SK-N-SH (cell line): ENCODE data around the gene MSANTD3. TPM values are rescaled to one million over a fixed set of nuclear protein-coding genes. Genes with fewer than 3 reads are reported as not detected.

Experiments
- CTCF ChIA-PET: fragments of 300-600, 350-600 bp; formaldehyde crosslinking; extraction: SDS; loops from one replicate; lab custom pipeline; 2021; lab: Yijun Ruan, JAX
- POLR2A ChIA-PET: fragments of 350-600 bp; sonication (Branson Sonifier 250); formaldehyde crosslinking; extraction: SDS; loops from one replicate; lab custom pipeline; 2020; ENCODE audit warnings: antibody characterized with exemption, inconsistent platforms; lab: Yijun Ruan, JAX
- DNase-seq: peaks from one replicate; pipeline ENCODE4 v3.0.0; 2012
- H2AFZ ChIP-seq: fragments of 200-600 bp; sonication (generic); 2 replicates; pipeline ENCODE4 v1.8.1; 2016; ENCODE audit warnings: antibody characterized with exemption, mild to moderate bottlenecking, low read depth
- H3F3A ChIP-seq: fragments of 200-600 bp; sonication (generic); replicated peaks from 2 replicates; pipeline ENCODE3; 2016; ENCODE audit warnings: antibody characterized with exemption, mild to moderate bottlenecking; ENCODE audit not compliant: insufficient read depth
- H3K27ac ChIP-seq, 2 experiments: fragments of 200-500 bp in 1 of 2; fragments of 200-600 bp in 1 of 2; sonication (Bioruptor generic) in 1 of 2; sonication (generic), shearing (Covaris generic) in 1 of 2; 2 replicates each; pipeline versions ENCODE4 v1.5.1 to v1.6.1; 2014 to 2016; ENCODE audit warnings: low read depth in 2 of 2, inconsistent platforms in 1 of 2, low read length in 1 of 2, mild to moderate bottlenecking in 1 of 2, mixed read lengths in 1 of 2
- H3K27me3 ChIP-seq: fragments of 200-600 bp; sonication (generic), shearing (Covaris generic); 2 replicates; pipeline ENCODE4 v1.6.1; 2016; ENCODE audit warnings: mixed run types; ENCODE audit not compliant: insufficient read depth
- H3K36me3 ChIP-seq, 2 experiments: fragments of 200-500 bp in 1 of 2; fragments of 200-600 bp in 1 of 2; sonication (Bioruptor generic) in 1 of 2; sonication (generic) in 1 of 2; replicated peaks in 1 of 2; 2 replicates each; pipeline versions ENCODE3 to v1.5.1; 2014 to 2016; ENCODE audit warnings: low read length in 1 of 2, mild to moderate bottlenecking in 1 of 2; ENCODE audit not compliant: insufficient read depth in 2 of 2, control insufficient read depth in 1 of 2
- H3K4me1 ChIP-seq, 2 experiments: fragments of 200-500 bp in 1 of 2; fragments of 200-600 bp in 1 of 2; sonication (Bioruptor generic) in 1 of 2; sonication (generic), shearing (Covaris generic) in 1 of 2; 2 replicates each; pipeline versions ENCODE4 v1.5.1 to v1.6.1; 2014 to 2016; ENCODE audit warnings: low read depth in 1 of 2, low read length in 1 of 2, mixed run types in 1 of 2; ENCODE audit not compliant: insufficient read depth in 2 of 2, control insufficient read depth in 1 of 2
- H3K4me2 ChIP-seq: fragments of 200-600 bp; sonication (generic), shearing (Covaris generic); 2 replicates; pipeline ENCODE4 v1.6.1; 2017; ENCODE audit warnings: mixed run types
- H3K4me3 ChIP-seq, 2 experiments: fragments of 200-500 bp in 1 of 2; fragments of 200-600 bp in 1 of 2; sonication (Bioruptor generic) in 1 of 2; sonication (generic), shearing (Covaris generic) in 1 of 2; 2 replicates each; pipeline versions ENCODE4 v1.5.1 to v1.8.1; 2014 to 2016; ENCODE audit warnings: low read depth in 2 of 2, inconsistent platforms in 1 of 2, low read length in 1 of 2, mild to moderate bottlenecking in 1 of 2, mixed read lengths in 1 of 2, moderate library complexity in 1 of 2
- H3K79me2 ChIP-seq: fragments of 200-600 bp; sonication (generic); 2 replicates; pipeline ENCODE4 v1.8.1; 2017; ENCODE audit warnings: mild to moderate bottlenecking; ENCODE audit not compliant: insufficient read depth
- H3K9ac ChIP-seq: fragments of 200-600 bp; sonication (generic); 2 replicates; pipeline ENCODE4 v1.6.1; 2017; ENCODE audit warnings: mixed run types
- H3K9me2 ChIP-seq: fragments of 200-600 bp; sonication (generic); 2 replicates; pipeline ENCODE4 v1.6.1; 2017; ENCODE audit warnings: mixed run types
- H3K9me3 ChIP-seq: fragments of 200-600 bp; sonication (generic); 2 replicates; pipeline ENCODE4 v1.6.1; 2017; ENCODE audit warnings: mixed run types, mild to moderate bottlenecking, moderate library complexity
- H4K20me1 ChIP-seq: fragments of 200-600 bp; sonication (generic); 2 replicates; pipeline ENCODE4 v1.6.1; 2017; ENCODE audit warnings: mild to moderate bottlenecking, mixed run types; ENCODE audit not compliant: insufficient read depth
- ELF1 ChIP-seq: IDR thresholded peaks from 2 replicates; pipeline ENCODE4 v1.4.0; 2012
- FOXM1 ChIP-seq: IDR thresholded peaks from 2 replicates; pipeline ENCODE4 v1.4.0; 2012; ENCODE audit warnings: low read depth, mild to moderate bottlenecking
- GATA2 ChIP-seq: sonication (generic); formaldehyde crosslinking; IDR thresholded peaks from 2 replicates; pipeline ENCODE4 v1.5.0; 2020; ENCODE audit warnings: mild to moderate bottlenecking, missing genetic modification reagents
- RAD21 ChIP-seq: IDR thresholded peaks from 2 replicates; pipeline ENCODE4 v1.6.1; 2012; ENCODE audit warnings: mild to moderate bottlenecking, low read length
- SIN3A ChIP-seq: IDR thresholded peaks from 2 replicates; pipeline ENCODE4 v1.6.1; 2012; ENCODE audit warnings: low read depth, mild to moderate bottlenecking, low read length, moderate library complexity, borderline replicate concordance
- SMC3 ChIP-seq: IDR thresholded peaks from 2 replicates; pipeline ENCODE4 v1.6.1; 2012; ENCODE audit warnings: low read depth, low read length, improper control_type of control experiment
- TAF1 ChIP-seq: IDR thresholded peaks from 2 replicates; pipeline ENCODE4 v1.6.1; 2012; ENCODE audit warnings: low read depth, mild to moderate bottlenecking, low read length, moderate library complexity, borderline replicate concordance
- TEAD4 ChIP-seq: IDR thresholded peaks from 2 replicates; pipeline ENCODE4 v1.4.0; 2012; ENCODE audit warnings: mild to moderate bottlenecking, borderline replicate concordance; ENCODE audit not compliant: insufficient read depth
- YY1 ChIP-seq: IDR thresholded peaks from 2 replicates; pipeline ENCODE4 v1.4.0; 2012; ENCODE audit warnings: low read depth, mild to moderate bottlenecking
- WGBS: methylation state at CpG from one replicate; pipeline ENCODE4 v1.1.6; 2017; ENCODE audit warnings: low lambda C conversion rate; 5-methylcytosine and 5-hydroxymethylcytosine counted together
- polyA plus RNA-seq, 3 experiments: library from polyadenylated mRNA; depleted of rRNA; stranded (reverse); fragments of >200 nt; gene quantifications; 2 replicates each; pipeline ENCODE4 v1.2.3, GENCODE V29; 2012
- TF ChIP-seq, protein P1 (sequence below): IDR thresholded peaks from 2 replicates; pipeline ENCODE4 v1.4.0; 2012; ENCODE audit warnings: low read depth
- TF ChIP-seq, protein P2 (sequence below): IDR thresholded peaks from 2 replicates; pipeline ENCODE4 v1.6.1; 2012; ENCODE audit warnings: mild to moderate bottlenecking, low read depth, low read length, moderate library complexity
- TF ChIP-seq, protein P3 (sequence below): fragments of 150-350 bp; IDR thresholded peaks from 2 replicates; pipeline ENCODE4 v1.6.1; 2017; ENCODE audit warnings: antibody characterized with exemption, low read length, low read depth, borderline replicate concordance

The MSANTD3 gene
- polyA plus RNA-seq, 1 of the 3 experiments (the other 2 are of a cell fraction): 48.3 TPM

DNA sequence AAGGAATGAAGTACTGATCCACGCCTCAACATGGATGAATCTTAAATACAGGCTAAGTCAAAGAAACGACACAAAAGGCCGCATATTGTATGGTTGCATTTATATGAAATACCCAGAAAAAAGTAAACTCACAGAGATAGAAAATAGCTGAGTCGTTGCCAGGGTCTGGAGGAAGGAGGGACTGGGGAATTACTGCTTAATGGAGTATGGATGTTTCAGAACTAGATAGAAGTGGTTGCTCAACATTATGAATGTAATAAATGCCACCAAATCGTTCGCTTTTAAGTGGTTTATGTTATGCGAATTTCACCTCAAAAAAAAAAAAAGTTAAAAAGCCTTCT, 784 bp upstream of the MSANTD3 start:
- H3K4me1 ChIP-seq: peaks cover 9 to 22% of the 10 kb centered on the region in 2 experiments; a peak in 3 of 4 replicates
- H3K9ac ChIP-seq: peak overlapping the region; percentile 97
- H3K4me3 ChIP-seq: peak overlapping the region; percentile 73 to 88
- 36% methylated on average over 7 of the region's 7 CpGs for WGBS
- H3K27me3 ChIP-seq: no peaks in the 10 kb centered on the region
- TF ChIP-seq FOXM1: no peak
- TF ChIP-seq, protein P1, sequence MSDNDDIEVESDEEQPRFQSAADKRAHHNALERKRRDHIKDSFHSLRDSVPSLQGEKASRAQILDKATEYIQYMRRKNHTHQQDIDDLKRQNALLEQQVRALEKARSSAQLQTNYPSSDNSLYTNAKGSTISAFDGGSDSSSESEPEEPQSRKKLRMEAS: no peak
- TF ChIP-seq ELF1: no peak
- no peak for TF ChIP-seq TAF1
- TF ChIP-seq, protein P2, sequence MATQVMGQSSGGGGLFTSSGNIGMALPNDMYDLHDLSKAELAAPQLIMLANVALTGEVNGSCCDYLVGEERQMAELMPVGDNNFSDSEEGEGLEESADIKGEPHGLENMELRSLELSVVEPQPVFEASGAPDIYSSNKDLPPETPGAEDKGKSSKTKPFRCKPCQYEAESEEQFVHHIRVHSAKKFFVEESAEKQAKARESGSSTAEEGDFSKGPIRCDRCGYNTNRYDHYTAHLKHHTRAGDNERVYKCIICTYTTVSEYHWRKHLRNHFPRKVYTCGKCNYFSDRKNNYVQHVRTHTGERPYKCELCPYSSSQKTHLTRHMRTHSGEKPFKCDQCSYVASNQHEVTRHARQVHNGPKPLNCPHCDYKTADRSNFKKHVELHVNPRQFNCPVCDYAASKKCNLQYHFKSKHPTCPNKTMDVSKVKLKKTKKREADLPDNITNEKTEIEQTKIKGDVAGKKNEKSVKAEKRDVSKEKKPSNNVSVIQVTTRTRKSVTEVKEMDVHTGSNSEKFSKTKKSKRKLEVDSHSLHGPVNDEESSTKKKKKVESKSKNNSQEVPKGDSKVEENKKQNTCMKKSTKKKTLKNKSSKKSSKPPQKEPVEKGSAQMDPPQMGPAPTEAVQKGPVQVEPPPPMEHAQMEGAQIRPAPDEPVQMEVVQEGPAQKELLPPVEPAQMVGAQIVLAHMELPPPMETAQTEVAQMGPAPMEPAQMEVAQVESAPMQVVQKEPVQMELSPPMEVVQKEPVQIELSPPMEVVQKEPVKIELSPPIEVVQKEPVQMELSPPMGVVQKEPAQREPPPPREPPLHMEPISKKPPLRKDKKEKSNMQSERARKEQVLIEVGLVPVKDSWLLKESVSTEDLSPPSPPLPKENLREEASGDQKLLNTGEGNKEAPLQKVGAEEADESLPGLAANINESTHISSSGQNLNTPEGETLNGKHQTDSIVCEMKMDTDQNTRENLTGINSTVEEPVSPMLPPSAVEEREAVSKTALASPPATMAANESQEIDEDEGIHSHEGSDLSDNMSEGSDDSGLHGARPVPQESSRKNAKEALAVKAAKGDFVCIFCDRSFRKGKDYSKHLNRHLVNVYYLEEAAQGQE: no peak
- TF ChIP-seq RAD21: no peak
- no peak for TF ChIP-seq YY1
- TF ChIP-seq, protein P3, sequence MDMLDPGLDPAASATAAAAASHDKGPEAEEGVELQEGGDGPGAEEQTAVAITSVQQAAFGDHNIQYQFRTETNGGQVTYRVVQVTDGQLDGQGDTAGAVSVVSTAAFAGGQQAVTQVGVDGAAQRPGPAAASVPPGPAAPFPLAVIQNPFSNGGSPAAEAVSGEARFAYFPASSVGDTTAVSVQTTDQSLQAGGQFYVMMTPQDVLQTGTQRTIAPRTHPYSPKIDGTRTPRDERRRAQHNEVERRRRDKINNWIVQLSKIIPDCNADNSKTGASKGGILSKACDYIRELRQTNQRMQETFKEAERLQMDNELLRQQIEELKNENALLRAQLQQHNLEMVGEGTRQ: no peak
- no peak for TF ChIP-seq TEAD4
- no peak for TF ChIP-seq SMC3
- TF ChIP-seq GATA2 (CRISPR knock-in tag): no peak
- no peak for TF ChIP-seq SIN3A
- peaks cover 42% of the 10 kb centered on the region for H3K79me2 ChIP-seq
- CTCF ChIA-PET: interaction anchor here (0.7 to 3.5 kb wide), 3 partner anchors 8 to 18 kb away, joined by 4 to 29 read pairs (median 8); no protein-coding TSS in a partner anchor
- peaks cover 37% of the 10 kb centered on the region for H3F3A ChIP-seq
- peak overlapping the region; percentile 98 for H3K4me2 ChIP-seq
- DNase-seq: peak; percentile 29
- no peaks in the 10 kb centered on the region for H3K9me2 ChIP-seq
- H3K27ac ChIP-seq: peak overlapping the region; percentile 92 to 98
- H4K20me1 ChIP-seq: no peaks in the 10 kb centered on the region
- peaks cover 0 to 5% of the 10 kb centered on the region in 2 experiments for H3K36me3 ChIP-seq
- H2AFZ ChIP-seq: peak overlapping the region; percentile 86
- POLR2A ChIA-PET: interaction anchor here (1.0 to 2.3 kb wide), 2 partner anchors 15 to 74 kb away, joined by 3 to 14 read pairs; partner anchors contain the start of gene TEX10
- H3K9me3 ChIP-seq: no peaks in the 10 kb centered on the region
